Epithelial cell of proximal tubule (primary cell): Measurements from ENCODE around the gene IZUMO4. TPM values are rescaled to one million over a fixed set of nuclear protein-coding genes. Genes with fewer than 3 reads are reported as not detected.

Source experiments
- DNase-seq: peaks from one replicate; pipeline ENCODE4 v3.0.0-alpha.2; 2011; ENCODE audit warnings: low read depth
- H3K4me3 ChIP-seq: 2 replicates; pipeline ENCODE4 v1.5.1; 2011; ENCODE audit warnings: low read depth, mild to moderate bottlenecking, low read length
- CTCF ChIP-seq: conservative IDR thresholded peaks from 2 replicates; pipeline ENCODE4 v1.5.1; 2012; ENCODE audit warnings: low read depth, mild to moderate bottlenecking, low read length
- total RNA-seq: library from RNA; depleted of rRNA; stranded (reverse); fragments of >200 nt; gene quantifications from 2 replicates; pipeline ENCODE4 v1.2.3, GENCODE V29; 2015

IZUMO4 gene
- total RNA-seq, 1 donor from 2014 or later, result 5.2 TPM

GRCh38 chr19:2136796-2137195, 40.1 kb downstream of the IZUMO4 start:
- no peak for TF ChIP-seq CTCF
- H3K4me3 ChIP-seq, result no peak overlapping the region
- DNase-seq, result no peak

GRCh38 chr19:2138061-2138728, 41.5 kb downstream of the IZUMO4 start:
- H3K4me3 ChIP-seq, result no peak overlapping the region
- no peak for DNase-seq
- TF ChIP-seq CTCF, result no peak

- DNase-seq, result no peak
- TF ChIP-seq CTCF, result no peak
- H3K4me3 ChIP-seq, result no peak overlapping the region
These were observed 42.8 kb downstream of the IZUMO4 start for GRCh38 chr19:2139385-2140137.

GRCh38 chr19:2140138-2140569, 43.4 kb downstream of the IZUMO4 start:
- no peak overlapping the region for H3K4me3 ChIP-seq
- TF ChIP-seq CTCF, result no peak
- no peak for DNase-seq

GRCh38 chr19:2142173-2142829, 45.6 kb downstream of the IZUMO4 start:
- TF ChIP-seq CTCF, result no peak
- DNase-seq, result no peak
- no peak overlapping the region for H3K4me3 ChIP-seq

GRCh38 chr19:2144190-2144589, 47.5 kb downstream of the IZUMO4 start:
- no peak for TF ChIP-seq CTCF
- DNase-seq, result no peak
- no peak overlapping the region for H3K4me3 ChIP-seq
